ENCODE data around the gene RBFA.
A peak's percentile ranks its signal among the peaks of the same experiment; 100 is the strongest.
"Not testable (repeated sequence)": the region's sequence is repeated elsewhere in the genome, so short reads cannot be mapped to it uniquely, and the experiment has no call there.

RBFA gene

DNA sequence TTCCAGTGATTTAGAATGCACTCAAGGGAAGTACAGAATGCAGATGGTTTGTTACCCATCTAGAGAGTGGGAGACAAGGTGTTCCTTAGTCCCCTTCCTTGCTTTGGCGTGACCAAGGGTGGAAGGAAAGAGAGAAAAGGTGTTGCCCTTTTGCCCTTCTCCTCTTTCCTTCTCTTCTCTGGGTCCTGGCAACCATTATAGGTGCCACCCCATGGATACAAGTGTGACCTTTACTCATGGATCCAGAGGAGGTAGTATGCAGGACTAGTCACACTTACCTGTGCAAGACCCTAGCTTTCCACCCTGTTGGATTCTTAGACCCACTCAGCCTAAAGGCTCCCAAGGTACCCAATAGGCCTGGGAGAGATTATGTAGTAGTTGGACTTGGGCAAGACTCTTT lies 11.6 kb upstream of the RBFA start:
- no peak overlapping the region for H3K4me3 ChIP-seq (ENCODE audit: low read depth, low read length)
- ChIA-PET CTCF (interaction anchor here (1.0 kb wide), 1 partner anchor 10 kb away, joined by 3 read pairs; no protein-coding TSS in a partner anchor), POLR2A (no interaction called here)
- no peak for DNase-seq (ENCODE audit: low read depth, low spot score)
- TF ChIP-seq, protein P1, sequence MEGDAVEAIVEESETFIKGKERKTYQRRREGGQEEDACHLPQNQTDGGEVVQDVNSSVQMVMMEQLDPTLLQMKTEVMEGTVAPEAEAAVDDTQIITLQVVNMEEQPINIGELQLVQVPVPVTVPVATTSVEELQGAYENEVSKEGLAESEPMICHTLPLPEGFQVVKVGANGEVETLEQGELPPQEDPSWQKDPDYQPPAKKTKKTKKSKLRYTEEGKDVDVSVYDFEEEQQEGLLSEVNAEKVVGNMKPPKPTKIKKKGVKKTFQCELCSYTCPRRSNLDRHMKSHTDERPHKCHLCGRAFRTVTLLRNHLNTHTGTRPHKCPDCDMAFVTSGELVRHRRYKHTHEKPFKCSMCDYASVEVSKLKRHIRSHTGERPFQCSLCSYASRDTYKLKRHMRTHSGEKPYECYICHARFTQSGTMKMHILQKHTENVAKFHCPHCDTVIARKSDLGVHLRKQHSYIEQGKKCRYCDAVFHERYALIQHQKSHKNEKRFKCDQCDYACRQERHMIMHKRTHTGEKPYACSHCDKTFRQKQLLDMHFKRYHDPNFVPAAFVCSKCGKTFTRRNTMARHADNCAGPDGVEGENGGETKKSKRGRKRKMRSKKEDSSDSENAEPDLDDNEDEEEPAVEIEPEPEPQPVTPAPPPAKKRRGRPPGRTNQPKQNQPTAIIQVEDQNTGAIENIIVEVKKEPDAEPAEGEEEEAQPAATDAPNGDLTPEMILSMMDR (IDR thresholded peaks at IDR 0.05; ENCODE audit: insufficient read depth, low read length, missing control alignments) = no peak

DNA sequence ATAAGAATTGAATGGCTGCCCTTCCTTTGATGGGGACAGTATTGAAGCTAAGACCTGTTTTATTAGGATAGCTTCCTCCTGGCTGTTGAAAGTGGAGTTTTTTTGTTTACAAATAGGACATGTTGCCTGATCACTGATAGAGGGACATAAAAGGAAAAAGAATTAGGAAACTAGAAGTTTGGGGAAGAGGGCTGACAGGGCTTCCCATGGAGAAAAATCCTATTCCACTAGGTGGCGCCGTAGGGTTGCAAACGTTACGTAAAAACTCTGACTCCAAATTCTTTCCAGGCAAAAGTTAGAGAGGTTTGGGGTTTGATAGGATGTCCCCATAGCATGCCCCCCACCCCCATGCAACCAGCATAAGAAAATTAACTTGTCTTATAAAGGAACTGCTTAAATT lies 11.1 kb upstream of the RBFA start:
- CTCF ChIA-PET = interaction anchor here (1.0 kb wide), 1 partner anchor 9 kb away, joined by 3 read pairs; no protein-coding TSS in a partner anchor
- H3K4me3 ChIP-seq (ENCODE audit: low read depth, low read length) = no peak overlapping the region
- TF ChIP-seq, protein P1 (IDR thresholded peaks at IDR 0.05; ENCODE audit: insufficient read depth, low read length, missing control alignments) = no peak
- POLR2A ChIA-PET = no interaction called here
- no peak for DNase-seq (ENCODE audit: low read depth, low spot score)

DNA sequence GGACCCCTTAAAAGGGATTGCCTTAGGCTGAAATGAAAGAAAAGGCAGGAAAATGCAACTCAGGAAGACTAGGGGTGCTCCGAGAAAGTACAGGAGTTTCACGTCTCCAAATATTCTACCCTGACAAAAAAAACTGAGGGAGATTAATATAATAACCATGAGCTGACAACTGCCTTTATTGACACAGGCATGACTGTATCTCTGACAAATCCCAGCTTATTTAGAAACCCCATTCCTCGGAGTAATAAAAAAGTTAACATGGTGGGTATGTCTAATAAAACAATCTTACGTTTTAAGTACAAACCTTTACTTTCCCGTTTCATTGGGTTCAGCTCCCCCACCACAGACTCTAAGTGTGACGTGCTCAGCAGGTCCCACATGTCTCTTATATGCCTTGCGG lies 7.9 kb upstream of the RBFA start:
- POLR2A ChIA-PET = no interaction called here
- no peak overlapping the region for H3K4me3 ChIP-seq (ENCODE audit: low read depth, low read length)
- CTCF ChIA-PET = no interaction called here
- no peak for DNase-seq (ENCODE audit: low read depth, low spot score)
- TF ChIP-seq, protein P1 (IDR thresholded peaks at IDR 0.05; ENCODE audit: insufficient read depth, low read length, missing control alignments) = no peak

DNA sequence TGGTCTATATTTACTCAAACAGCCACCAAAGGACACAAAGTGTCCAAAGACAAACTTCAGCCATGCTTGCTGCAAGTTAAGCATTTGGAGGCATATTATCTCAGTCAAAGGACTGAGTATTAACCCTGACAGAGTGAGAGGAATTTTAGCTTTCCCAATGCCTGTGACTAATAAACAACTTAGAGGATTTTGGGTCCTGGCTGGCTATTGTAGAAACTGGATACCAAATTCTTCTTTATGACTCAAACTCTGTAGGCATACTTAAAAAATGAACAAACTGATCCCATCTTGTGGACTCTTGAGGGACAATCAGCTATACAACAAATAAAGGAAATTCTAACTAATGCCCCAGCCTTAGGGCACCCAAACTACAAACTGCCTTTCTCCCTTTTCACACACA lies 6.5 kb upstream of the RBFA start:
- CTCF ChIA-PET; DNase-seq (ENCODE audit: low read depth, low spot score); H3K4me3 ChIP-seq (ENCODE audit: low read depth, low read length); POLR2A ChIA-PET: not testable (repeated sequence)

DNA sequence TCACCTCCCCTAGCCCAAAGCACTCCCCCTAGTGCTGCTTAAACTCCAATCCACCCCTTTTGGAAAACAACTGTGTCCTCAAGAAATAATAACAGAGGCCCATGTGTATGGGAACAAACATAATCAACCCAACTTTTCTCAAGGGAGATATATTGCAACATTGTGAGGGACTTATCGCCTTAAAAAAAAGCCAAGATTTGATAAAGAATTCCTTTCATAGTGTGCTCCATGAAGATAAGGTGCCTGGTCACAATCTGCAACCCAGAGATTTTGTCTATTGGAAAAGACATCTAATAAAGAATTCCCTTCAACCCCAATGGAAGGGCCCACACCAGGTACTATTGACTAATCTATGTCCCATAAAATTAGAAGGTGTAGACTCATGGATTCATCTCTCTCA lies 4.5 kb upstream of the RBFA start:
- ChIA-PET POLR2A (no interaction called here), CTCF (no interaction called here)
- TF ChIP-seq, protein P1 (IDR thresholded peaks at IDR 0.05; ENCODE audit: insufficient read depth, low read length, missing control alignments) = no peak
- no peak for DNase-seq (ENCODE audit: low read depth, low spot score)
- H3K4me3 ChIP-seq (ENCODE audit: low read depth, low read length) = no peak overlapping the region

DNA sequence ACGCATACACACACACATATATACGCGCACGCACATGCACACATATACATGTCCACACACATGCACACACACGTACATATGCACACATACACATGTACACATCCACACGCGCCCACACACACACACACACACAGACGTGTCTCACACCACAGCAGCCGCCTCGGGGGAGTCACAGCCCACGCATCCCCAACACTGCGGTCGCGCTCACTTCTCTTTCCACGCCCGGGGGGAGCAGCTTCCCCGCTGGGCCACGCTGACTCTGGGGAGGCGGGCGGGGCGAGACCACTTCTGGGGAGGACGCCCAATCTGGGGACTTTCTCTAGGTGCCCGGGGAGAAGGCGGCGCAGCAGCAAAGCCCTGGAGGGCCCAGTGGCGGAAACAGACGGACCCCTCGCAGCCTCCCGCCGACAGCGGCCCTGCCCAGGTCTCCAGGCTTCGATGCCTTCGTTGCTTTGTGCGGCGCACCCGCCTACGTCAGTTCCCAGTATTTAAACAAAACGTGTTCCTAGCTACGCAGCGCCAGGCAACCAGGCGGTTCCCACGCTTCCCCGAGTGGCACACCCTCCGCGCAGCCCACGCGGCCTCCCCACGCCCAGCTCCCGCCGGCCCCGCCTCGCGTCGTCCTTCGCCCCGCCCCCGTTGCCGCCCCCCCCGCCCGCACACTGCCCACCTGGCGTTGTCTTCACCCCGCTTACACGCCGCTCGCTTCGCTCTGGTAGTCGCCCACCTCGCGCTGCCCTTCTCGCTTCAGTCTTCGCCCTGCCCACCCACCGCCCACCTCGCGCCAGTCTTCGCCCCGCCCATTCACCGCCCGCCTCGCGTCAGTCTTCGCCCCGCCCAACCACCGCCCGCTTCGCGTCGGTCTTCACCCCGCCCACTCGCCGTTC lies 810 bp upstream of the RBFA start:
- DNase-seq (ENCODE audit: low read depth, low spot score) = no peak
- ChIA-PET CTCF (interaction anchor here (0.6 to 1.8 kb wide), 4 partner anchors 10 to 126 kb away, joined by 3 to 8 read pairs (median 3); no protein-coding TSS in a partner anchor), POLR2A (interaction anchor here (1.1 to 1.3 kb wide), 2 partner anchors 45 to 75 kb away, joined by 3 to 4 read pairs; partner anchors contain the start of genes ADNP2 and TXNL4A)
- TF ChIP-seq, protein P1 (IDR thresholded peaks at IDR 0.05; ENCODE audit: insufficient read depth, low read length, missing control alignments) = no peak
- H3K4me3 ChIP-seq (ENCODE audit: low read depth, low read length) = peak overlapping the region; percentile 80
